CD4-positive, alpha-beta T cell treated with Interleukin-17A for 1 hour (primary cell): Measurements from ENCODE around the gene CD19.

Experiments
- DNase-seq: peaks from one replicate; pipeline ENCODE4 v3.0.0-alpha.2; 2020

CD19 gene

DNA sequence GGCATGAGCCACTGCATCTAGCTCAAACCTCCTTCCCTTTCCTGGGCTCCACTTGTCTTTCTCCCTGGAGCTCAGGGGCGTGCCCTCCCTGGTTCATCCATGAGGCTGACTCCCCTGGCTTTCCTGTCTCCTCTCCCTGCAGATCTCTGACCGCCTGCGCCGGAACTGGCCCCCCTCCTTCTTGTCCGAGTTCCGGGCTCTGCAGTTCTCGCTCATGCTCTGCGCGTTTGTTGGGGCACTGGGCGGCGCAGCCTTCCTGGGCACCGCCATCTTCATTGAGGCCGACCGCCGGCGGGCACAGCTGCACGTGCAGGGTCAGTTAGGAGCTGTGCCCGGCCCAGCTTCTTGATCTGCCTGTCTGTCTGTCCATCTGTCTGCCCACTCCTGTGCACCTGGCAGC, 51.9 kb downstream of the CD19 start:
- DNase-seq, result no peak

- DNase-seq, result no peak
These were observed 52.3 kb downstream of the CD19 start for GRCh38 chr16:28984091-28984490.

DNA sequence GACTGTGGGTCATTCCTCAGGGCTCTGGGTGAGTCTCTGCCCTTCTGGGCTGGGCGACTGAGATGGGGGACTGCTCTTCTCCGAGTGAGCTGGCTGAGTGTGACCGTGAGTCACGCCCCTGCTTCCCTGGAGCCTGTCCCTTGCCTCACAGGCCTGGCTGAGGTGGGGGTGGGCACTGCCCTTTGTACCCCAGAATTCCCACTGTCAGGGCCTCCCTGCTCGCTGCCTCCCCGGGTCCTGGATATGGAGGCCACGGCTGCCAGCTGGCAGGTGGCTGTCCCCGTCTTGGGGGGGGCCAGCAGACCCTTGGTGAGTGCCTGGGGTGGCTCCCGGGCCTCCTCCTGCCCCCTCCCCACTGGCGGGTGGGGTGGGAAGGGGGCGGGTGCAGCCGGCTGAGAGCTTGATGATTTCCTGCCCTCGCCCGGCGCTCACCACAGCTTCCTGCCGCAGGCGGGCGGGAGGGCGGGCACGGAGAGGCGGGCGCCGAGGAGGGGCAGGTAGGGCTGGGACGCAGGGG, 52.9 kb downstream of the CD19 start, which contains the start of gene LAT:
Gene LAT (plus strand): TSS at position 434 of the 517 bp plus-strand sequence. CDS start 366 bp downstream, outside the sequence.
- DNase-seq, result peak; percentile 82

GRCh38 chr16:28985211-28986041, 53.7 kb downstream of the CD19 start:
- DNase-seq, result no peak

- DNase-seq, result no peak
These were observed 54.3 kb downstream of the CD19 start for GRCh38 chr16:28986046-28986445.

DNA sequence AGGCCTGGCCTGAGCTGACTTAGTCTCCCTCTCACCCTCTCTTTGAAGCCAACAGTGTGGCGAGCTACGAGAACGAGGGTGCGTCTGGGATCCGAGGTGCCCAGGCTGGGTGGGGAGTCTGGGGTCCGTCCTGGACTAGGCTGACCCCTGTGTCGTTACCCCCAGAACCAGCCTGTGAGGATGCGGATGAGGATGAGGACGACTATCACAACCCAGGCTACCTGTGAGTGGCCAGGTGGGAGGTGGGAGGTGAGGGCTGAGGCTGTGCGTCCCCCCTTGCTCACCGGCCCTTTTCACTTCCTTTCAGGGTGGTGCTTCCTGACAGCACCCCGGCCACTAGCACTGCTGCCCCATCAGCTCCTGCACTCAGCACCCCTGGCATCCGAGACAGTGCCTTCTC, 54.7 kb downstream of the CD19 start:
- no peak for DNase-seq

DNA sequence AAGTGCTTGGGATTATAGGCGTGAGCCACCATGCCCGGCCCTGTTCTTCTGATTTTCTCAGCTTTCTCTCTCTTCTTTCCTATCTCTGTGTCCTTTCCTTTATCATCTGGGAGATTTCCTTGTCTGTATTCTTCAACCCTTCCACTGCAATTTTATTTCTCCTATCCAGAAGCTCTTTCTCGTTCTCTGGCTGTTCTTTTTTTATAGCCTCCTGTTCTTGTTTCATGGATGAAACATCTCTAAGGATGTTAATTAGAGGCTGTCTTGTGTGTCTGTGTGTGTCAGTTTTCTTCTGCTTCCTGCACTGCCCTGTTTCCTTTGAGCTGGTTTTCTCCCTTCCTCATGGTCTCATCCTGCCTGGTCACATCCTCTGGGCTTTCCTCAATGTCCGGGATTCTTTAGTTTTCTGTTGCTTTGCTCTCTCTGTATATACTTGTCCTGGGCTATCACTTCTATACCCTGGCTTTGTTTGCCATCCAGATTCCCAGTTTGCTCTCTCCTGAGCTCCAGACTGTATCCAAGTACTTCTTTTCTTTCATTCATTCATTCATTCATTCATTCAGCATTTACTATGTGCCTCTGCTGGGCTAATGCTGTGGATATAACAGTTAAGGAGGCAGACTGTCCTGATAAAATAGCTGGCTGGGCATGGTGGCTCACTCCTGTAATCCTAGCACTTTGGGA, 55.5 kb downstream of the CD19 start:
- DNase-seq, result no peak
